ENCODE data around the gene ARHGAP29.

The ARHGAP29 gene

GRCh38 chr1:94234615-94235014 is 2.8 kb downstream of the ARHGAP29 start:
- DNase-seq (ENCODE audit: low spot score): no peak

- DNase-seq (ENCODE audit: low spot score): no peak
These were observed 5.6 kb downstream of the ARHGAP29 start for GRCh38 chr1:94231746-94232145.

GRCh38 chr1:94230920-94231319 is 6.5 kb downstream of the ARHGAP29 start:
- DNase-seq (ENCODE audit: low spot score): no peak

DNA sequence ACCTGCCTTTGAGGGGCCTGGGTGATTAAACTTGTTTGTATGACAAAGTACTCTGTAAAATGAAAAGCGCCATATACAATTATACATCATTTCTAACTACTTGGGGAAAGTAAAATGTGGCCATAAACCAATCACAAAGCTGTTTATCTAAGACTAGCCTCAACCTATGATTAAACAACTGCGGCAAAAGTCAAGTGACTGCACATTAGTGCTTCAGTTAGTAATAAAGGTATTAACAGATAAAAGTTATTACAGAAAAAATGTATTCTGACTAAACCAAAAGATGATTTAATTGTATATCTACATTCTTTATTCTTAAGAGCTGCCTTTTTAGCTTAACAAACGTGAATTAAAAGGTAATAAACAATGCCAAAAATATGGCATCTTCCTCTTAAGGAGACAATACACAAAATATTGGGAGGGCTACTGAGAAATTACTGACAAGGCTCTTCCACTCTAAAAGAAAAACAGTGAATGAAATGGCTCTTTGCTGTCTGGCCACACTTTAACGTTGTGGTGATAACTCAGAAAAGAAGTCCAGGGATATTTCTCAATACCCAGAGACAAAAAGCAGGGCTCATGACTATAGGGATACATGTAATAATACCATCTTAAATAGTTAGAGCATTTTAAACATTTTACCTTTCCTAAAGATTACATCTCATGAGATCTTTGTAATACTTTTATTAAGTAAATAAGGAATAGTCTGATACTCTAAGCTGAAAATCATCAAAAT is 8.6 kb downstream of the ARHGAP29 start:
- no peak for DNase-seq (ENCODE audit: low spot score)

- no peak for DNase-seq (ENCODE audit: low spot score)
These were observed 9.8 kb downstream of the ARHGAP29 start for GRCh38 chr1:94227624-94228023.

DNA sequence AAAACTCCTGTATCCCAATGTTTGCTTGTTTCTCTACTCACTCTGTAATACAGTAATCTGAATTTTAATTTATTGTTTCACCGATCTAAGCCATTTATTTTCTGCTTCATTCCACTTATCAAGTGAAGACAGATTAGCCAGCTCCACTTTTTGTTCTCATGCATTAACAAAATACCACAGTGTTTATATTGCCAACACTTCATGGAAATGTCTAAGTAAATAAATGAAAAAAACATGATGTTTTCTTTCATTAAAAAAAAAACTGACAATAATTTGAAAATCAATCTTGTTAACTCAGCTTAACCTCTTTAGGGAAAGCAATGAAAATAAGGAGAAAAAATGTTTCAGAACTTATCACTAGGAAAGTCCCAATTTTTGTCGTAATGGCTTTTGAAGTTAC is 11.5 kb downstream of the ARHGAP29 start:
- no peak for DNase-seq (ENCODE audit: low spot score)

DNA sequence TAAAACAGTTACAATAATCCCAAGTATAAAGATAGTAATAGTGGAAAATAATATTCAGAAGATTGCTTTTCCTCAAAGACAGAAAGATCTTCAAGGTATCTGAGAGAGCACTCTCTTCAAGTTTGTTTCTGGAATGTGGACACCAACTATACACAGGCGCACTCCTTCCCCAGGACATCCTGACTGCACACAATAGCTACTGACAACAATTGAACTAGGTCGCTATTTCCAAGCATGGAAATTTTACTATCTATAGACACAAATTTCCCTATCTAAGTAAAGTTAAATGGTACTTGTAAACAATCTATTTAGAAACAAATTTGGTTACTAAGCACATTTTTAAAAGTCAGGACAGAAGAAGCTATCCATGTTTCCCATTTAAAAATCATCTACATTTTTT is 19.1 kb downstream of the ARHGAP29 start:
- DNase-seq (ENCODE audit: low spot score): no peak

GRCh38 chr1:94215955-94216354 is 21.4 kb downstream of the ARHGAP29 start:
- DNase-seq (ENCODE audit: low spot score): no peak

GRCh38 chr1:94209982-94210381 is 27.4 kb downstream of the ARHGAP29 start:
- no peak for DNase-seq (ENCODE audit: low spot score)

DNA sequence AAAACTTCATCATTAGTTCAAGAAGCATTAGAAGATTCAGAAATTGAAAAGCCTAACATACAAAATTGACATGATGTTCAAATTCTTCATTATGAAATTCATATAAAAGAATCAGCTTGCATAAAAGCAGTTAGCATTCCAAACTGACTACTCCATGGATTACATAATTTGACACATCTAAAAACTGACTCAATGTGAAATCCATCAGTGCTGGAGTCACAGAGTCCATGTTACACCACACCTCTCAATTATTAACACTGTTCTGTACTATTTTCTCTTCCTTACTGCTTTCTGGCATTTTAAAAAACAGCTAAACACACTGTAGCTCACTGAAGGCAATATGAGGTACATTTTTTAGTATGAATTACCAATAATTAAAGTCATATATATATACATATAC is 28.0 kb downstream of the ARHGAP29 start:
- no peak for DNase-seq (ENCODE audit: low spot score)

GRCh38 chr1:94207695-94208094 is 29.7 kb downstream of the ARHGAP29 start:
- DNase-seq (ENCODE audit: low spot score): no peak

DNA sequence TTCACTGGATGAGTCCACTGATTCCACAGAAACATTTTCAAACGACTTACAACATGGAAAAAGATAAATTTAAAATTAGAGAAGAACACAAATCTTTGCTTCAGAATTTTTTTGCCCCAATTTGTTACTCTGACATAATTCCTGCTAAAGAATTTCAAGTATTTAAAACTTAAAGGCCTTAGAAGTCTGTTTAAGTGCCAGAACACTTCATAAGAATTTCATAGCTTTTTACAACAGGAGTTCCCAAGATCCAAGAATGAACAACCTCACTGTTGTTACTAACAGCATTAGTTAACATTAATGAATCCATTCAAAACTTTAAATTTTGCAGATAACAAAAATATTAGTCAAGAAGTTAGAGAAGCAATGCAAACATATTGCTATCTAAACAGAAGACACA is 31.7 kb downstream of the ARHGAP29 start:
- no peak for DNase-seq (ENCODE audit: low spot score)

DNA sequence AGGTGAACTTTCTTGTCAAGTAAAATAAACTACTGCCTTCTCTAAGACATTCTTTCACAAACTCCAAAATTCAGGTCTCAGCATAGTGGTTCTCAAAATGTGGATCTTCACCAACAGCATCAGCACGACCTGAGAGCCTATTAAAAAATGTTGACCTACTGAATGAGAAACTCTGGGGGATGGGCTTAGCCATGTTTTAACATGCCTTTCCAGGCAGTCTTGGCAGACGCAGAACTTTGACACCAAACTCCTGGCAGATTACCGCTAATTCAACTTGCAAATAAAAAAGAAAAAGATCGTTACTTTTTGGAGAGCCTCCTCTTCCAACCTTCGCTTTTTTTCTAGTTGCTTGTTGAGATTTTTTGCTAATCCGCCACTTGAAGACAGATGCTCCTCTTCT is 35.1 kb downstream of the ARHGAP29 start:
- no peak for DNase-seq (ENCODE audit: low spot score)

DNA sequence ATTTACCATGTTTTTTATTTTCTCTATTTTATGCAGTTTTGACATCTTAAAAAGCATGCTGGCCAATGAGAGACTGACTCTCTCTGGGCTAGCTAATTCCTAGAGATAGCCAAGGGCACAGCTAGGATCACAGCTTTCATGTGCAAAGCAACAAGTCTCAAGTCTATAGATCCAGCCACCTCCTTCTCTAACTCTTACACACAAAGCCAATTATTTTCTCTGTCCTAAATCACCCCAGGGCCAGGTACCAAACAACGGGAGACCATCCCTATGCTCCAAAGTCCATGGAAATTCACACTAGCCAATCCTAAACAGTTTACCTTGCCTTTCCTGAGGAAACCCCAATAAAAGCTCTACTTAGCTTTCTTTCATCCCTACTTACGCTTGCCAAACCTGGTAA is 38.0 kb downstream of the ARHGAP29 start:
- DNase-seq (ENCODE audit: low spot score): no peak

GRCh38 chr1:94194079-94194865 is 43.1 kb downstream of the ARHGAP29 start:
- DNase-seq (ENCODE audit: low spot score): no peak

DNA sequence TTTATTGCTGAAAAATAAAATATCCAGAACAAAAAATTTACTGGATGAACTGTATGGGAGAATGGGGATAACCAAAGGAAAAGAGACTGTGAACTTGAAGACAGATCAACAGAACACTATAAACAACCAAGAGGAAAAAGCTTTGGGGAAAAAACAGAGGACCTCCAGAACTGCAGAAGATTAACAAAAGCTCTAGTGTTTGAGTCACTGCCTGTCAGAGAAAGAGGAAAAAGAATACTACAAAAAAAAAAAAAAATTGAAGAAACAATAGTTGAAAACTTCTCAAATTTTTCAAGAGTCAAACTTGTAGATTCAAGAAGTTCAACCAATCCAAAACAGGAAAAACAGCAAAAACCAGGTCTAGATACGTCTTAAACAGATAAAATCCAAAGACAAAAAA is 44.3 kb downstream of the ARHGAP29 start:
- DNase-seq (ENCODE audit: low spot score): no peak

DNA sequence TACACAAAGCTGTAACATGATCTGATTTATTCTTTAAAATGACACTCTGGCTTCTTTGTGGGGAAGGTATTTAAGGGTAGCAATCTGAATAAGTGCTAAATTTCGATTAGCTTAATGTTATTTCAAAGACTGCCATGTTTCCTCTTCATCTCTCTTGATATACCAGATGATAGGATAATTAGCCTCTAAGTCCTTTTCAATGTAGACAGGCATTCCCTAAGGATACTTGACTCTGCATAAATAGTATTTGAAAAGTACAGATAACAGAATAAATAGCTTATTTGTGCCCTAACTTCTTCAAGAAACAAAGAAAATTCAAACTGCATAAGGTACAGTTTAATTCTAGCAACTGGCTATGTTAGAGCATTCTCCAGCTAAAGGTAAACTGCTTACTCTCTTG is 46.2 kb downstream of the ARHGAP29 start:
- DNase-seq (ENCODE audit: low spot score): no peak

GRCh38 chr1:94186946-94187345 is 50.4 kb downstream of the ARHGAP29 start:
- no peak for DNase-seq (ENCODE audit: low spot score)

- no peak for DNase-seq (ENCODE audit: low spot score)
These were observed 54.1 kb downstream of the ARHGAP29 start for GRCh38 chr1:94183197-94183815.

- DNase-seq (ENCODE audit: low spot score): no peak
These were observed 55.2 kb downstream of the ARHGAP29 start for GRCh38 chr1:94182191-94182590.

DNA sequence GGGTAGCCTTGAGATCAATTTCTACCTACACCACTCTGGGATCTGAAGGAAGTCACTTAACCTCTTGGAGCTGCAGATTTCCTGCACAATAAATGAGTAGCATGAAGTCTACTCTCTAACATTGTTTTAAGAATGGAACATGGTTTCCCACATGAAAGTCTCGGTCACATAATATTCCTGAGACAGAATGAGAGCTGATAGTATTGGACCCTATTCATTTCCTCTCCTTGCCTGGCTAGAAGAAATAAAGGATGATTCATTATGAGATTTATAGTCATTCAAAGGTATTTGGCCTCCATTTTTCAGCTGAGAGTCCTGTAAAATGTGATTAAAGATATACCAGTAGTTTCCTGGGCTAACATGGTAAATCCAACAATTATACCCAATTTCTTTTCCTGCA is 56.7 kb downstream of the ARHGAP29 start:
- no peak for DNase-seq (ENCODE audit: low spot score)

GRCh38 chr1:94178901-94179300 is 58.5 kb downstream of the ARHGAP29 start:
- DNase-seq (ENCODE audit: low spot score): peak; percentile 13

- DNase-seq (ENCODE audit: low spot score): no peak
These were observed 68.3 kb downstream of the ARHGAP29 start for GRCh38 chr1:94169126-94169525.

Measured in Ammon's horn (tissue), 1 donor.